ENCODE data around the gene SLC12A1.
A peak's percentile ranks its signal among the peaks of the same experiment; 100 is the strongest.

Gene SLC12A1

GRCh38 chr15:48205981-48206380, at the start of gene SLC12A1:
TSS of gene SLC12A1 (plus strand) at chr15:48206302. CDS start at chr15:48207720, 1,418 bp downstream.
- Mint-ChIP-seq H3K4me1 (ENCODE audit: low read depth) (no peaks in the 10 kb centered on the region), H3K27me3 (peaks cover 28% of the 10 kb centered on the region), H3K36me3 (ENCODE audit: low read depth) (no peaks in the 10 kb centered on the region), H3K4me3 (no peak within 1 kb of the TSS), H3K27ac (no peak within 1 kb of the TSS), H3K9me3 (no peaks in the 10 kb centered on the region)

GRCh38 chr15:48168616-48169015, 37.5 kb upstream of the SLC12A1 start:
- Mint-ChIP-seq H3K27me3 (no peaks in the 10 kb centered on the region), H3K4me1 (ENCODE audit: low read depth) (no peaks in the 10 kb centered on the region), H3K9me3 (peaks cover 7% of the 10 kb centered on the region), H3K27ac (no peak overlapping the region), H3K4me3 (no peak overlapping the region), H3K36me3 (ENCODE audit: low read depth) (peaks cover 32% of the 10 kb centered on the region)

GRCh38 chr15:48170981-48171380, 35.1 kb upstream of the SLC12A1 start:
- no peak overlapping the region for H3K4me3 Mint-ChIP-seq
- no peak overlapping the region for H3K27ac Mint-ChIP-seq
- H3K4me1 Mint-ChIP-seq (ENCODE audit: low read depth), result peaks cover 19% of the 10 kb centered on the region

GRCh38 chr15:48175126-48175525, 31.0 kb upstream of the SLC12A1 start:
- peaks cover 33% of the 10 kb centered on the region for H3K4me1 Mint-ChIP-seq (ENCODE audit: low read depth)
- no peak overlapping the region for H3K27ac Mint-ChIP-seq
- H3K27me3 Mint-ChIP-seq, result peaks cover 11% of the 10 kb centered on the region
- H3K9me3 Mint-ChIP-seq, result peaks cover 7% of the 10 kb centered on the region
- peaks cover 7% of the 10 kb centered on the region for H3K36me3 Mint-ChIP-seq (ENCODE audit: low read depth)
- H3K4me3 Mint-ChIP-seq, result no peak overlapping the region

More at GRCh38 chr15:48170981-48171380, 35.1 kb upstream of the SLC12A1 start:
- Mint-ChIP-seq H3K9me3 (peaks cover 7% of the 10 kb centered on the region), H3K27me3 (no peaks in the 10 kb centered on the region), H3K36me3 (ENCODE audit: low read depth) (peaks cover 25% of the 10 kb centered on the region)

GRCh38 chr15:48176112-48176511, 30.0 kb upstream of the SLC12A1 start:
- peaks cover 12% of the 10 kb centered on the region for H3K27me3 Mint-ChIP-seq
- peaks cover 7% of the 10 kb centered on the region for H3K9me3 Mint-ChIP-seq
- peaks cover 33% of the 10 kb centered on the region for H3K4me1 Mint-ChIP-seq (ENCODE audit: low read depth)
- peaks cover 7% of the 10 kb centered on the region for H3K36me3 Mint-ChIP-seq (ENCODE audit: low read depth)
- H3K4me3 Mint-ChIP-seq, result no peak overlapping the region
- H3K27ac Mint-ChIP-seq, result no peak overlapping the region

GRCh38 chr15:48176957-48177356, 29.1 kb upstream of the SLC12A1 start:
- peak overlapping the region; percentile 84 for H3K4me3 Mint-ChIP-seq
- peaks cover 7% of the 10 kb centered on the region for H3K36me3 Mint-ChIP-seq (ENCODE audit: low read depth)
- H3K4me1 Mint-ChIP-seq (ENCODE audit: low read depth), result peaks cover 33% of the 10 kb centered on the region
- peaks cover 7% of the 10 kb centered on the region for H3K9me3 Mint-ChIP-seq
- H3K27ac Mint-ChIP-seq, result peak overlapping the region; percentile 83
- peaks cover 18% of the 10 kb centered on the region for H3K27me3 Mint-ChIP-seq

GRCh38 chr15:48177383-48177765, 28.7 kb upstream of the SLC12A1 start:
- Mint-ChIP-seq H3K4me3 (peak overlapping the region; percentile 84), H3K9me3 (peaks cover 7% of the 10 kb centered on the region), H3K27ac (peak overlapping the region; percentile 83), H3K4me1 (ENCODE audit: low read depth) (peaks cover 33% of the 10 kb centered on the region), H3K27me3 (peaks cover 21% of the 10 kb centered on the region), H3K36me3 (ENCODE audit: low read depth) (peaks cover 5% of the 10 kb centered on the region)

GRCh38 chr15:48177766-48178647, 28.1 kb upstream of the SLC12A1 start, which contains the start of gene MYEF2:
TSS of gene MYEF2 (minus strand) at chr15:48178295. CDS start at chr15:48178237, 58 bp downstream.
- H3K27me3 Mint-ChIP-seq, result peaks cover 24% of the 10 kb centered on the region
- H3K9me3 Mint-ChIP-seq, result peaks cover 4% of the 10 kb centered on the region
- no peaks in the 10 kb centered on the region for H3K36me3 Mint-ChIP-seq (ENCODE audit: low read depth)
- H3K27ac Mint-ChIP-seq, result peak within 1 kb of the TSS; percentile 83
- H3K4me1 Mint-ChIP-seq (ENCODE audit: low read depth), result peaks cover 33% of the 10 kb centered on the region
- peak within 1 kb of the TSS; percentile 84 for H3K4me3 Mint-ChIP-seq

- no peaks in the 10 kb centered on the region for H3K9me3 Mint-ChIP-seq
- peaks cover 26% of the 10 kb centered on the region for H3K27me3 Mint-ChIP-seq
- H3K36me3 Mint-ChIP-seq (ENCODE audit: low read depth), result no peaks in the 10 kb centered on the region
- H3K4me1 Mint-ChIP-seq (ENCODE audit: low read depth), result peaks cover 33% of the 10 kb centered on the region
- peak overlapping the region; percentile 47 for H3K4me3 Mint-ChIP-seq
- no peak overlapping the region for H3K27ac Mint-ChIP-seq
Observed at GRCh38 chr15:48178648-48178931, 27.5 kb upstream of the SLC12A1 start.

- no peak overlapping the region for H3K4me3 Mint-ChIP-seq
- H3K4me1 Mint-ChIP-seq (ENCODE audit: low read depth), result no peaks in the 10 kb centered on the region
- no peaks in the 10 kb centered on the region for H3K9me3 Mint-ChIP-seq
- H3K27me3 Mint-ChIP-seq, result peaks cover 45% of the 10 kb centered on the region
- no peak overlapping the region for H3K27ac Mint-ChIP-seq
- H3K36me3 Mint-ChIP-seq (ENCODE audit: low read depth), result no peaks in the 10 kb centered on the region
Observed at GRCh38 chr15:48182749-48183148, 23.4 kb upstream of the SLC12A1 start.

- no peaks in the 10 kb centered on the region for H3K36me3 Mint-ChIP-seq (ENCODE audit: low read depth)
- H3K9me3 Mint-ChIP-seq, result no peaks in the 10 kb centered on the region
- no peak overlapping the region for H3K4me3 Mint-ChIP-seq
- no peaks in the 10 kb centered on the region for H3K4me1 Mint-ChIP-seq (ENCODE audit: low read depth)
- no peak overlapping the region for H3K27ac Mint-ChIP-seq
- peaks cover 45% of the 10 kb centered on the region for H3K27me3 Mint-ChIP-seq
Observed at GRCh38 chr15:48185529-48185928, 20.6 kb upstream of the SLC12A1 start.

- H3K27ac Mint-ChIP-seq, result no peak overlapping the region
- no peaks in the 10 kb centered on the region for H3K4me1 Mint-ChIP-seq (ENCODE audit: low read depth)
- no peak overlapping the region for H3K4me3 Mint-ChIP-seq
- peaks cover 49% of the 10 kb centered on the region for H3K27me3 Mint-ChIP-seq
- H3K36me3 Mint-ChIP-seq (ENCODE audit: low read depth), result no peaks in the 10 kb centered on the region
- no peaks in the 10 kb centered on the region for H3K9me3 Mint-ChIP-seq
Observed at GRCh38 chr15:48186271-48186670, 19.8 kb upstream of the SLC12A1 start.

GRCh38 chr15:48190932-48191573, 15.0 kb upstream of the SLC12A1 start:
- peaks cover 53% of the 10 kb centered on the region for H3K27me3 Mint-ChIP-seq
- H3K27ac Mint-ChIP-seq, result no peak overlapping the region
- no peaks in the 10 kb centered on the region for H3K9me3 Mint-ChIP-seq
- H3K4me3 Mint-ChIP-seq, result peak overlapping the region; percentile 52
- no peaks in the 10 kb centered on the region for H3K36me3 Mint-ChIP-seq (ENCODE audit: low read depth)
- no peaks in the 10 kb centered on the region for H3K4me1 Mint-ChIP-seq (ENCODE audit: low read depth)

GRCh38 chr15:48191574-48192225, 14.4 kb upstream of the SLC12A1 start, which contains the start of gene CTXN2:
TSS of gene CTXN2 (plus strand) at chr15:48191665. CDS start at chr15:48201301, 9,636 bp downstream.
- Mint-ChIP-seq H3K4me3 (peak within 1 kb of the TSS; percentile 52), H3K4me1 (ENCODE audit: low read depth) (no peaks in the 10 kb centered on the region), H3K27me3 (peaks cover 52% of the 10 kb centered on the region), H3K36me3 (ENCODE audit: low read depth) (no peaks in the 10 kb centered on the region), H3K27ac (no peak within 1 kb of the TSS), H3K9me3 (no peaks in the 10 kb centered on the region)

GRCh38 chr15:48202068-48202467, 4.0 kb upstream of the SLC12A1 start:
- no peaks in the 10 kb centered on the region for H3K4me1 Mint-ChIP-seq (ENCODE audit: low read depth)
- no peak overlapping the region for H3K4me3 Mint-ChIP-seq
- peaks cover 36% of the 10 kb centered on the region for H3K27me3 Mint-ChIP-seq
- no peaks in the 10 kb centered on the region for H3K9me3 Mint-ChIP-seq
- no peak overlapping the region for H3K27ac Mint-ChIP-seq
- H3K36me3 Mint-ChIP-seq (ENCODE audit: low read depth), result no peaks in the 10 kb centered on the region
